GM12874 (cell line): ENCODE results near the gene CELF4.

Experiments used
- TF ChIP-seq, protein P1 (sequence below): IDR thresholded peaks from 2 replicates; pipeline ENCODE4 v1.5.1; 2011; ENCODE audit warnings: low read depth, mild to moderate bottlenecking, control low read depth, low read length, moderate library complexity; ENCODE audit not compliant: insufficient read depth

The CELF4 gene

DNA sequence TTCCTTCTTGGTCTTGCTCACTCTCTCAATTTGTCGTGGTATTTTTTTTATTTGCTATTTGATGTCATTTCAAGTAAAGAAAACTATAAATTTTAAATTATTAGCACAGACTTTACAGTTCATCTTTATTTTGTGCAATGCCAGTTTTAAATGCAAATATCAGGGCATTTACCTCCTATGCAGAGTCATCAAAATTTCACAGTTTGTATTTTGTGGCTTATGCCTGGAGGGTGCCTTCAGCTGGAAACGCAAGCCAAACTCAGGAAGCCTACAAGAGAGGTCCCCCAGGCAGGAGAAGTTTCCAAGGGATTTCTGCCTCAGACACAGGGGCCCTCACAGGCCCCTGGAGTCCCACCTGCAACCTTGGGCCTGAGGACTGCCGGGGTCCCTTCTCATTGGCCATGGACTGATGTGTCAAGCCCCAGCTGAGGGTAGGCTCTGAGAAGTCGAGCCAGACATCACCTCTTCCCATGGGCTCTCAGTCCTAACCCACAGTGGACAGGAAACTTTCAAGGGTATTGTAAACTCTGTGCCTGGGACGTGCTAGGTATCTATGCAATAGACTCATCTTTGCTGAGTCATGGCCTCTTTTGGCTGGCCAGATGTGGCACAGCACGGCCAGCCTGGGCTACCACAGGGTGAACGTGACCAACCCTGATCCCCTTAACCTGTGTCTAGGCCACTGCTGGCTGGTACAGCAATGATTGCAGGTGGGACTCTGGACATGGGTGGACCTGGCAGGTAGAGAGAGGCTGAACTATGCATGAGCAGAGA lies 236.5 kb downstream of the CELF4 start:
- TF ChIP-seq, protein P1, sequence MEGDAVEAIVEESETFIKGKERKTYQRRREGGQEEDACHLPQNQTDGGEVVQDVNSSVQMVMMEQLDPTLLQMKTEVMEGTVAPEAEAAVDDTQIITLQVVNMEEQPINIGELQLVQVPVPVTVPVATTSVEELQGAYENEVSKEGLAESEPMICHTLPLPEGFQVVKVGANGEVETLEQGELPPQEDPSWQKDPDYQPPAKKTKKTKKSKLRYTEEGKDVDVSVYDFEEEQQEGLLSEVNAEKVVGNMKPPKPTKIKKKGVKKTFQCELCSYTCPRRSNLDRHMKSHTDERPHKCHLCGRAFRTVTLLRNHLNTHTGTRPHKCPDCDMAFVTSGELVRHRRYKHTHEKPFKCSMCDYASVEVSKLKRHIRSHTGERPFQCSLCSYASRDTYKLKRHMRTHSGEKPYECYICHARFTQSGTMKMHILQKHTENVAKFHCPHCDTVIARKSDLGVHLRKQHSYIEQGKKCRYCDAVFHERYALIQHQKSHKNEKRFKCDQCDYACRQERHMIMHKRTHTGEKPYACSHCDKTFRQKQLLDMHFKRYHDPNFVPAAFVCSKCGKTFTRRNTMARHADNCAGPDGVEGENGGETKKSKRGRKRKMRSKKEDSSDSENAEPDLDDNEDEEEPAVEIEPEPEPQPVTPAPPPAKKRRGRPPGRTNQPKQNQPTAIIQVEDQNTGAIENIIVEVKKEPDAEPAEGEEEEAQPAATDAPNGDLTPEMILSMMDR = no peak

DNA sequence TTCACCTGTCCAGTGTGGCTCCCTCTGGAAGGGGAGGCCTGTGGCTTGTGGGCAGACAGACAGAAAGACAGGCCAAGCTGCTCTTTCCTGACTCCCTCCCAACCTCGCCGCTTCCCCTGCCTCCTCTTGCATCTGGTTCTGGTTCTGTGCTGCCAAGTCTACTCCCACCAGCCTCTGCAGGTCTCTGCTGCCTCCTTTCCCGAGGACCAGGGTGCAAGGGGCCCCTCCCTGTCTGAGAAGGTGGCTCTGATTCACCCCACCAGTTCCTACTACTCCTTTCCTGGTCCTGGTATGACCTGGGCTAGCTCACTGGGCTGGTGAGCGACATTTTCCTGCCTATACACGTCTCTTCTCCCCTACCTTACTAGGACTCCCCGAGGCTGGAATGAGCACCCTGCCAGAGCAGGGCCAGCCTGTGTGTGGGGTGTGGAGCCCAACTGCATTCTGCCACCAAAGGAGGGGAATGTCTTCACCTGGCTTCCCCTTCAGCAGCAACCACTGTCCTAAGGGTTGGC lies 238.5 kb downstream of the CELF4 start:
- TF ChIP-seq, protein P1 = no peak

DNA sequence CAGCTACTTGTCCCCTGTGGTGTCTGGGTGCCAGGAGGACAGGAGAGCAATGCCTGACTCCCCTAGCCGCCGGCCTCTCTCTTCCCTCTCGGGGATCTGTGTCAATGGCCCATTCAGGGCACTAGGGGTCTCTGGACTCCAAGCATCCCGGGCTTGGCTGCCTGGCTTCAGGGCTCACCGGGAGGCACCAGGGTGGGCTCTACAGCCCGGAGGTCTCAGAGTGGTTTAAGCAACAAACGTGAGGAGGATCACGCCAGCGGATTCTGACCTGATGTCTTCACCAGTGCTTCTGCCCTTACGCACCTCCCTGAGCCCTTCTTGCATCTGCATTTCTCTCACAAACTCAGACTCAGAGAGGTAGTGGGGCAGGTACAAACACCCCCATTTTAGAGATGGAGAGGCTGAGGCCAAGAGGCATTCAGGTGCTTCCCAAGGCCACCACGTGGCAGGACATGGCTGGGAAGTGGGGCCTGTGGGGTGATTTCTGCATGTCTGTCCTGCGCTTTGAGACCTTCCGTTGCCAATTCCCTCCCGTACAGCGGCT lies 243.0 kb downstream of the CELF4 start:
- TF ChIP-seq, protein P1 = peak; percentile 83

DNA sequence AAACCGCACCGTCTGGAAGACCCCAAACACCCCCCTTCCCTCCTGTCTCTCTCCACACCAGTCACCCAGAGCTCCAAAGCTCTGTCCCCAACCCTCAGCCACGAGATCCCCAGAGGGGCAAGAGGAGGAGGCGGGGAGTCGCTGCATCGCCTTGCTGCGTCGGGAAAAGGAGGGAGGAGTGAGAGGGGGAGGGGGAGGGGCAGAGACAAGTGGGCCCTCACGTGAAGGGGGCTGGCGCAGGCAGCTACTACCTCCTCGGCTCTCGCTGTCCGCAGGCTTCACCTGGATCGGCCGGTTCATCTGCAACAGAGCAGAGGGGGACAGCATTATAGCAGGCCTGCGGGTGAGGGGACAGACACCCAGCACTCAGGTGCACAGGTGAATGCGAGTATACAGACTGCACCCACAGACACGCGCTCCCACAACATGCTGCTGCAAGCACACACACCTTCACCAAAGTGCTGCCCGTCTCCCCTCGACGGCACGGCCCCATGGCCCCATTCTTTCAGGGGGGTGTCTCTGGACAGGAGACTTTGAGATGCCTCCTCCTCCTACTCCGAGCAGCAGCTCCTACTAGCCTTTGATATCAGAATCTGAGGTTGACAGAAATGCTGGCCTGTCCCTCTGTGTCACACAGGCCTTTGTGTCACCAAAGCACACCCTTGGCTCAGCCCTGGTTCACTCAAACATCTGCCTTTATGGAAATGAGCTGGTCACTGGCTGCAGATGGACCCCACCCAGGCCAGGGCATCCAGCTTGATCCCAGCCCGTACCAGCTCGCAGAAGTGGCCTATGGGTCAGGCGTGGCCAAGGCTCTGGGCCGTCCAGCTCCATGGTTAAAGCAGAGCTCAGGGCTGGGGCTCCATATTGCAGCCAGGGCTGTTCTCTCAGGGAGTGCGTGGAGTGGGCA lies 243.8 kb downstream of the CELF4 start:
- TF ChIP-seq, protein P1 = no peak

DNA sequence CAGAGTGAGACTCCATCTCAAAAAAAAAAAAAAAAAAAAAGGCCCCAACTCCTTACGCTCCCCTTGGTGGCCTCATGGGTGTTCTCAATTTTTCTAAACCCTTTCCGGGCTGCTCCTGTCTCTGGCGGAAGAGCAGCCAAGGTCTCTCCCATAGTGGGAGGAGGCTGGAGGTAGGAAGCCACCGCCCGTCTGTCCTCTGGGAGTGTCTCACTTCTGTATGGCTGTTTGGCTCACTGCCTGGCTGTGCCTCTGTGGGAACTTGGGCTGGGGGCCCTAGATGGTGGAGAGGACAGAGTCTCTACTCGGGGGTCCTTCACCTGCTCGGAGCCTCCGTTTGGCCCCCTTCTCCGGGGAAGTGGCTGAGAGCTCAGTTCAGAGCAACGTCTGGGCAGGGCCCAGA lies 245.3 kb downstream of the CELF4 start:
- TF ChIP-seq, protein P1 = no peak

DNA sequence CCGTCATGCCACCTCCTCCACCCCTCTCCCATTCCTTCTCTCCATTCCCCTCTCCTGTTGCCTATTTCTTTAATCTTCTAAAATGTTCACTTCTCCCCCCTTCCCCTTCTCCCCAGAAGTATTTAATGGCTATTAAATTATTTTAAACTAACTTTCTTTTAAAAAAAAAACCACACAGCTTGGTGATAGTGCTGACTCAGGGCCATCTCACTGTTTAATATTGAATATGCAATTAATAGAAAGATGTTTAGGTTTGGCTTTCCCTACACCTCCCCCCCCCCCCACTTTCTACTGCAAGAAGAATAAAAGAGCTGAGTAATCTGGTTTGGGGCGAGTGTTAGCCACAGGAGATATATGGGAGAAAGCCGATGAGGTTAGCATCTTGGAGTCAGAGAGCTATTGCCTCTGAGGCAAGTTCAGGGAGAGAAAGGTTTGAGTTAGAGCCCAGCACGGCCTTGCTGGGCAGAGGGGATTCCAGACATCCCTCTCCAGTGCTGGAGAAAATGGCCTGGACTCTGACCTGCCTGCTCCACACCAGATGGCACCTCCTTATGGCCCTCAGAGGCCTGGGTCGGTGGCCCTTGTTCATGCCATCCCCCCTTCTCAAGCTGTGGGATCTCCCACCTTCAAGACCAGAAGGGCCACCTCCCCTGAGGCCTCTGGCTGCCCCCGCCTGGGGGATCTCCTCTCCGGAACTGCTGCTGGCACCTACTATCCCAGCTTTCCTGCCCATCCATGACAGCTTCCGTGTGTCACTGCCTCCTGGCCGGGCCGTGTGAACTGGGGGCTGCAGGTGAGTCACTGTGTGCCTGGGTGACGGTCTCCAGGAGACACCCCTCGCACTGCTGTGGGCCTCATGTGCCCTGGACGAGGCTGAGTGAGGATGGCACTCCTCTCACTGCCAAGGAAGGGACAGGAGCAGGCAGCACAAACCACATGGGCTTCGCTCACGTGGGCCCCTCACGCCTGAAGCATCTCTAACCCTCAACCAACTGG lies 246.9 kb downstream of the CELF4 start:
- TF ChIP-seq, protein P1 = no peak
